Measurements from ENCODE around the gene IQCE. TPM values are rescaled to one million over a fixed set of nuclear protein-coding genes. Genes with fewer than 3 reads are reported as not detected.
"Not testable (repeated sequence)": the region's sequence is repeated elsewhere in the genome, so short reads cannot be mapped to it uniquely, and the experiment has no call there.

IQCE gene
- total RNA-seq, 2 donors from 2014 or later, result 14.6 to 19.1 TPM

DNA sequence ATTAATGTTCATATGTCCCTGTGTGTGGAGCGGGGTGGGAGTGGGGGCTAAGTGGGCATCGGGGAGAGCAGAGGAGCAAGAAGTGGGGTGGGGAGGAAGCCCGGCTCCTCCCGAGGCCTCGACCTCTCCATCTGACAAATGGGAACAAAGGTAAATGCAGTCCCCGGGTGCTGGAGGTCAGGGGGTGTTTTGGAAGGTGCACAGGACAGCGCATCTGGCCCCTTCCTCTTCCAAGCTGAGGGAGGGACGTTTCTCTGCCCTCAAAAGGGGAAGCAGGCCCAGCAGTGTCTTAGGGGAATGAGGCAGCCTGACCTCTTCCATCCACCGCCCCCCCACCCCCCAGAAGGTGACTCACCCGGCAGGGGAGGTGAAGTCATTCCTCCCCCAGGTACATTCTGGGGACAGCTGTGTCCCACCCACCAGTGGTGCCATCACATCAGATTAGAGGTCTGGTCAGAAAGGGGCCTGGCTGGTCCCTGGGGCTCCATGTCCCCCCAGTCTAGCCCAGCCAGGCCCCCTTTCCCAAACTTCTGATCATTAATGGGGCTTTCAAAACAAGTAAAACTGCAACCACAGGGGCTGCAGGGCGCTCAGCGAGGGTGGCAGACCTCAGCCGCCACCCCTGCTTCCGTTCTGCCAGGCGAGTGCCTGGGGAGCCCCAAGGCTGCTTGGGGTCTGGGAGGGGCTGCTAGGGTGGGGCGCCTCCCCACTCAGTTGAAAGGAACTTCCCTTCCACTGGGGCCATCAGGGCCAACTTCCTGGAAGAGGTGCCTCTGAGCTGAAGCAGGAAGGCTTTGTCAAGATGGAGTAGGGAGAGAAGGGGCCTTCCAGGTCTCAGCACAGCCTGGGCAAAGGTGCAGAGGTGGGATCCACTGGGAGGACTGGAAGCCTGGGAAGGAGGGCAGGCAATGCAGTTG is 28.4 kb upstream of the IQCE start:
- peak; percentile 83 for DNase-seq (ENCODE audit: low spot score)
- intact Hi-C loops (cut with DNase I), result no loop called here

DNA sequence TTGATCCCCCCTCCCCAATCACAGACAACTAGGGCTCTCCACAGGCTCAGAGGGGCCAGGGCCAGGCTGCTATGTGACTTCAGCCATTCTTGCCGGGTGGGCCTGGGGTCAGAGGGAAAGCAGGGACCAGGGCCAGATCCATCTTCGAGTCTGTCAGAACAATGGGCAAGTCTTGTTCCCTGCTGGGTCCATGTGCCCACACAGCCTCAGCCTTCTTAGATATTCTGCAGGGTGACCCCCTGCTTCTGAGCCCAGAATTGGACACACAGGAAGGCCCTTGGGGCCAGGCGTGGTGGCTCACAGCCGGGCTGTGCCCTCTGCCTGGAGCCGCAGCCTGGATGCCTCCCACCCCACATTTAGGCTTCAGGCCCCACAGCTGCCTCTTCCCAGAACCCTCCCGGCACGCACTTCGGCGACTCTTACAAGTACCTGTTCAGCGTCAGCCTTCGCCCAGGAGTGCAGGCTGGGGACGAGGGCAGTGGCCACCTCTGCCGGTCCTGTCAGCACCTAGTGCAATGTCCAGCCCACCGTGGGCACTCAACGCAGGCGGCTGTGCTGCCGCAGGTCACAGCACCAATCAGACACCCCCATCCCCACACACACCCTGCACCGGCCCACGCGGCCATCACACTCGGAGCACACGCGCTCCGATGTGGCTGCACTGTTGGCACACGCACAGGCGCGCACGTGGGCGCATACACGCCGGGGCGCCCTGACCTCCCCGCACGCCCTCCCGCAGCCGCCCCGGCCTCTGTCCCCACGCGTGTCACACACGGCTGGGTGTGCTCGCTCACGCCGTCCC is 27.6 kb upstream of the IQCE start:
- intact Hi-C loops (cut with DNase I), result not testable (repeated sequence)
- peak; percentile 73 for DNase-seq (ENCODE audit: low spot score)

DNA sequence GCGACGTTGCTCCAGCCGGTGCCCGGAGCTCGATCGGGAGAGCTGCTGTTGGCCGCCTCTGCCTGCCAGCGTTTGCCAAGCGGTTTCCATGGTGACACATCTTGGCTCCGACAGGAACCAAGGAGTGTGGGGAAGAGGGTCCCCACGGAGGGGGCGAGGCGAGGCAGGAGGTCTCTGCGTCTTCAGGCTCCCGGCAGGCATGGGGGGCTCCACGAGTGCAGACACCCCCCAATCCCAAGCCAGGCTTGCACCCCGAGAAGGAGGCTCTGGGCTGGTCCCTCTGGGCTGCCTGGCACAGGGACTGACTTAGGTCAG is 27.0 kb upstream of the IQCE start:
- intact Hi-C loops (cut with DNase I), result not testable (repeated sequence)
- peak; percentile 70 for DNase-seq (ENCODE audit: low spot score)

DNA sequence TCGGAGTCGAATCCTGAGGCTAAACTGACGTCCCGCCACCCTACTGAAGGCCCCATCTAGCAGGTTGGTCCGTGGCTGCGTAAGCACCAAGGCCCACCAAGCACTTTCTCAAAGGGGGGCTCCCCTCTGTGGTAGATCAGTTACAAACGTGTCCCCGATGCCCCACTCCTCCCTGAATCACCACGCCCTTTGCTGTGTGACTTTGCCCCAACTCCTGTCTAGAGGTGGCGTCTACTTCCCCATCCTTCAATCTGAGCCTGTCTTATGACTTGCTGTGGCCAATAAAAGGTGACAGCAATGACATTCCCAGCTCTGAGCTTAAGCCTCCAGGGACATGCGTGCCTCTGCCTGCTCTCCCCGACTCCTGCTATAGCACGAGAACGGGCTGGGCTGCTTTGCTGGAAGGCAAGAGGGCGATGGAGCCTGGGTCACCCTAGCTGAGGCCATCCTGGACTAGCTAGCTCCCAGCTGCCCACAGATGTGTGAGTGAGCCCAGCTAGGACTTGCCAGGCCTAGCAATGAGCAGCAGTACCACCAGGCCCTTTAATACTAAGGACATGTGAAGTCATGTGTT is 26.5 kb upstream of the IQCE start:
- intact Hi-C loops (cut with DNase I), result not testable (repeated sequence)
- DNase-seq (ENCODE audit: low spot score), result peak; percentile 38

DNA sequence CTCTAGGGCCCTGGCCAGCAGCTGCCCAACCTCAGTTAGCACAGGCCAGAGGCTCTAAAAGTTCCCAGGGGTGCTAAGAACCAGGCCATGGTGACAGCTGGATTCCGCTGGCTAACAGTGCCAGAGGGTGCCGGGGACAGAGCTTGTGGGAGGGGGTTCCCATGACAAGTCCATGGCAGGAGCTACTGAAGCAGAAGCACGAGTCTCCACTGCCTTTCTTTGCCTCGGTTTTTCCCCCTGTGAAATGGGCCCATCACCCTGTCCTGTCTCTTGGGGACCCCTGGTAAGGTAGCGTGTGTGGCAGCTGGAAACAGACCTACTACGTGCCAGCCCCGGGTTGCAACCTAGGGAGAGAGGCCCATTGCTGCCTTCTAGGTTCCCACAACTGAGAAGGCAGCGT is 26.0 kb upstream of the IQCE start:
- intact Hi-C loops (cut with DNase I); DNase-seq (ENCODE audit: low spot score): not testable (repeated sequence)

DNA sequence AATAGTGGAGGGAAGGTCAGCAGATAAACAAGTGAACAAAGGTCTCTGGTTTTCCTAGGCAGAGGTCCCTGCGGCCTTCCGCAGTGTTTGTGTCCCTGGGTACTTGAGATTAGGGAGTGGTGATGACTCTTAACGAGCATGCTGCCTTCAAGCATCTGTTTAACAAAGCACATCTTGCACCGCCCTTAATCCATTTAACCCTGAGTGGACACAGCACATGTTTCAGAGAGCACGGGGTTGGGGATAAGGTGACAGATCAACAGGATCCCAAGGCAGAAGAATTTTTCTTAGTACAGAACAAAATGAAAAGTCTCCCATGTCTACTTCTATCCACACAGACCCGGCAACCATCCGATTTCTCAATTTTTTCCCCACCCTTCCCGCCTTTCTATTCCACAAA is 25.2 kb upstream of the IQCE start:
- DNase-seq (ENCODE audit: low spot score); intact Hi-C loops (cut with DNase I): not testable (repeated sequence)

DNA sequence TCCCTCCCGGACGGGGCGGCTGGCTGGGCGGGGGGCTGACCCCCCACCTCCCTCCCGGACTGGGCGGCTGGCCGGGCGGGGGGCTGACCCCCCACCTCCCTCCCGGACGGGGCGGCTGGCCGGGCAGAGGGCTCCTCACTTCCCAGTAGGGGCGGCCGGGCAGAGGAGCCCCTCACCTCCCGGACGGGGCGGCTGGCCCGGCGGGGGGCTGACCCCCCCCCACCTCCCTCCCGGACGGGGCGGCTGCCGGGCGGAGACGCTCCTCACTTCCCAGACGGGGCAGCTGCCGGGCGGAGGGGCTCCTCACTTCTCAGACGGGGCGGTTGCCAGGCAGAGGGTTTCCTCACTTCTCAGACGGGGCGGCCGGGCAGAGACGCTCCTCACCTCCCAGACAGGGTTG is 24.6 kb upstream of the IQCE start:
- intact Hi-C loops (cut with DNase I), result not testable (repeated sequence)

DNA sequence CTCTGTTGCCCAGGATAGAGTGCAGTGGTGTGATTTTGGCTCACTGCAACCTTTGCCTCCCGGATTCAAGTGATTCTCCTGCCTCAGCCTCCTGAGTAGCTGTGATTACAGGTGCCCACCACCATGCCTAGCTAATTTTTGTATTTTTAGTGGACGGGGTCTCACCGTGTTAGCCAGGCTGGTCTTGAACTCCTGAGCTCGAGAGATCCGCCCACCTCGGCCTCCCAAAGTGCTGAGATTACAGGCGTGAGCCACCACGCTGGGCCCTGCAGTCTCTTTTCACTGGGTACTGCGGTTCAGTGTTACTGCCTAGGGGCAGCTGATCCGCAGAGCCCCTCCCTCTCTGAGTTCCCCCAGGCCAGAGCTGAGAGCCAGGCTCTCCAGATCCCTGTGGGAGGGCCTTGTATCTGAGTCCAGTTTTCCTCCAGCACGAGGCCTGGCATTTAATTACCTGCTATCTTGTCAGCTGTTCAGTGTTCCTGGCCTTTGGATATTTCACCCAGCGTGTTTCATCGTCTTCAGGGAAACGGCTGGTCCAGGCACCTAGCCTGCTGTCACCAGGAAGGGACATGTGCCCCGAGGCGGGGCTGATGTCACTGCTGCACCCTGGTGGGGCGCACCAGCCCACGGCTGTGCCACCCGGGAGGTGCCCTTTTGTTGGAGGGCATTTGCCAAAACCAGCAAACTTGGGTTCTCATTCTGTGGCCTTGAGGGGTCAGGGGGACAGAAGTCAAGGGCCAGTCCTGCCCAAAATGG is 22.7 kb upstream of the IQCE start:
- intact Hi-C loops (cut with DNase I); DNase-seq (ENCODE audit: low spot score): not testable (repeated sequence)

More for the DNA sequence above, 24.6 kb upstream of the IQCE start:
- DNase-seq (ENCODE audit: low spot score), result not testable (repeated sequence)

DNA sequence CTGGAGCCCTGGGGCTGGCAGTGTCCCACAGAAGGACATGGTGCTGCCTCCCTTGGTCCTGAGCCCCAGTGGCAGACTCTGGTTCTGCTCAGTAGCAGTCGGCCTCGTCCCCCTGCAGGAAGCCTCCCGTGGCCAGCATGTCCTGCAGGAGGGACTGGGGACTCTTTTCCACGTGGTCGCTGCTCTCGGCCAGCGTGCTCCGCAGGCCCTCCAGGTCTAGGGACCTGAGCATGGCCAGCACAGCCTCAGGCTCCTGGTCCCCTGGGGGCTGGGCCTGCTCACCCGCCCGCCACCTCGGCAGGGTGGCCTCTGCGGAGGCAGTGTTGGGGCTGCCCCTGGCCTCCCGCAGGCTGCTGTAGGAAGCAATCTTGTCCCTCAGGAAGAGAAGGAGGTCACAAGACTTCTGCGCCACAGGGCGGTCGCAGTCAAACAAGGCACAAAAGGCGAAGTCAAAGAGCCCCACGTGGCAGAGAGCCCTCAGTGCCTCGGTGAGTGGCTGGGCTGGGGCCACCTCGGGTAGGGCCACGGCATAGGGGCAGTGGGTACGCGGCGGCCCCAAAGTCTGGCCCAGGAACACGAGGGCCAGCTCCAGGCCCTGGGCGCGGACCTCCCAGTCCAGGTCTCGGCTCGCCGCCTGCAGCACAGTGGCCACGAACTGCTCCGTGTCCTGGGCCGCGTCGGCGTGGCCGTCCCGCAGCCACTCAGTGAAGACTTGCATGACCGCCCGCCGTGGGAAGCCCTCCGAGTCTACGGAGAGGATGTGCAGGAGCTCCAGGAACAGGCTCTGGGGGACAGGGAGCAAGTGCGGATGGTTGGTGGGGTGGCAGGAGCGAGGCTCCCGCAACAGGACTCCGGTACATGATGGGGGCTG is 20.6 kb upstream of the IQCE start:
- DNase-seq (ENCODE audit: low spot score), result peak; percentile 78
- intact Hi-C loops (cut with DNase I), result no loop called here

DNA sequence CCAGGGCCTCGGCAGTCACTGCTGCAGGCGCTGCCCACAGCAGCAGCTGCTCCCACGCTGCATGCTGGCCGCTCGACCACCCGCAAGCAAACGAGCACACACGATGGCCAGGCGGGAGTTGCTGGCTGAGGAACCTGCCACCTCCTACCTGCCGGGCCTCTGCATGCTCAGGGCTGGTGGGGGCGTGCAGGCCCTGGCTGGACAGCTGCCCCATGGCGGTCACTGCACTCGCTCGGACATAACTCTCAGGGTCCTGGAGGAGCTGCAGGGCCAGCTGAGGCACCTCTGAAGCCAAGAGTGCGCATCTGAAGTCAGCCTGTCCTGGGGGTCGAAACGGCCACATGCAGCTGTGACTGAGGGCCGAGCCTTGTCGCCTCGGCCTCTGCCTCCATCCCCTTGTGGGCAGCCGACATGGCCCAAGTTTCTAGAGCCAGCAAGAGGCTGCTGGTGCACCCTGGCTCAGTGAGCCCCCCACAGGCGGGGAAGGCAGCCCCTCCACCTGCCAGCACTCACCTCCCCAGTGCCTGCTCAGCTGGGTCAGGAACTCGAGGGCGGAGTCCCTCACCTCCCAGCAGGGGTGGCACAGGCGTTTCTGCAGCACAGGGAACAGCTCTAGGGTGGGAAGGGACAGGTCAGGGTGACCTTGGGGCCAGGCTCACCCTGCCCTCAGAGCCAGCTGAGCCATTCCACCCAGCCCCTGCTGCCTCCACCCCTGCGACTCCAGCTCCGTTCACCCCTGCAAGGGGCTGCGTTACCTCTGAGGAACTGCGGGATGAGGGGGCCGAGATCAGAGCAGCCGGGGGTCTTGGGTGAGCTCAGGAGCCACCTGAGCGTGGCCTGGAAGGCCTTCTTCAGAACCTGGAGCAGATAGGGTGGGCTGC is 19.5 kb upstream of the IQCE start:
- DNase-seq (ENCODE audit: low spot score), result peak; percentile 72
- intact Hi-C loops (cut with DNase I), result no loop called here

DNA sequence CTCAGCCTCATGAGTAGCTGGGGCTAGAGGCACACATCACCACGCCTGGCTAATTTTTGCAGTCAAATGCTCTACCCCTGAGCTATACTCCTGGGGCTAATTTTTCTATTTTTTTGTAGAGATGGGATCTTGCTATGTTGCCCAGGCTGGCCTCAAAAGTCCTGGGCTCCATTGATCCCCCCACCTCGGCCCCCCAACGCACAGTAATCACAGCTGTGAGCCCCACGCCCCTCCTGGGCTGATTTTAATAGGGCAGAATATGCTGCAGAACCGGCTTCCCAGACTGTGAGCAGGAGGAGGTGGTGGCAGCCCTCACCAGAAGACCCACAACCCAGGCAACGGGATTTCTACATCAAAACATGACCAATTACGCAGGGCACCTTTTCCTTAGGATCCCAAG is 18.6 kb upstream of the IQCE start:
- intact Hi-C loops (cut with DNase I), result no loop called here
- DNase-seq (ENCODE audit: low spot score), result no peak

DNA sequence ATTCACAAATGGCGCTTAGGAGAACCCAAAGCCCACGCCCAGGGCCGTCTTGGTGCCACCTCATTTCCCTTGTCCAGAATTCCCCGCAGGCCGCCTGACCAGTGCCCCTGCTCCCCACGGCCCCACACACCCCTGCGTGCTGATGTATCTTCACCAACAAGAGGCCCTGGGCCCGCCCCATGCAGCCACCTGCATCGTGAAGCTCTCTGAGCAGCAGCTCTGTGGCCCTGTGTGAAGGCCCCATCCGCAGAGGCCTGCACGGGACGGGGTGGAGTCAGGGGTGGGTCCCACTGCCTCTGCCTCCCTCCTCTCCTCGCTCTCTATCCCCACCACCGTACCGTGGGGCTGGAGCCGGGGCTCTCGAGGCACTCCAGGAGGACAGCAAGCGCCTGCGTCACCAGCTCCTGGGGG is 18.1 kb upstream of the IQCE start:
- intact Hi-C loops (cut with DNase I), result no loop called here
- peak; percentile 69 for DNase-seq (ENCODE audit: low spot score)

DNA sequence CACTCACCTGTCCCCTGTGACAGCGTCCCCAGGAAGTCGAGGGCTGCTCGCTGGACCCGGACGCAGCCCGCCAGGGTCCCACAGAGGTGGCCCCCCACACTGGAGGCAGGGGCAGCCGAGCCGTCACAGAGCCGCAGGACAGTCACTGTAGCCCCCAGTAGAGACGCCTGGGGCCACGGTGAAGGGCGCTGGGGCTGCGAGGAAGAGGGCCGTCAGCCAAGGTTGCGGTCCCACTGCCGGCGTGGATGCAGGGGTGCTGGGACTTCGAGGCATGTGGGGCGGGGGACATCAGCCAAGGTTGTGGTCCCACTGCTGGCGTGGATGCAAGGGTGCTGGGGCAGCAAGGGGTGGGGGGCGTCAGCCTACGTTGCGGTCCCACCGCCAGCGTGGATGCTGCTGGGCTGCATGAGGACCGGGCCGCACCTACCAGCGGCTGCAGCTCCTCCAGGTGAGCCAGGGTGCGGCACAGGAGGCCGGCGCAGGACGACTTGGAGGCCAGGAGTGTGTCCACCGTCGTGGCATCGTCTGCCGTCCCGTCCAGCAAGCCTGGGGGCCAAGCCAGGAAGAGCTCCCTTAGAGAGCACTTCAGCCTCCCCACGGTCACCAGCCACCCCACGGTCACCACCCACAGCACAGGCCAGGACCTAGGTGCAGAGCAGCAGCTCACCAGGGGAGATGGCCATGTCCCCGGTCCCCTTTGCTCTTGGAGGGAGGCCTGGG is 17.3 kb upstream of the IQCE start:
- intact Hi-C loops (cut with DNase I), result loop anchor here in 1 of 2 donors (1.0 kb wide), 1 partner anchor 38 kb away; no protein-coding TSS in a partner anchor
- DNase-seq (ENCODE audit: low spot score), result peak; percentile 71

DNA sequence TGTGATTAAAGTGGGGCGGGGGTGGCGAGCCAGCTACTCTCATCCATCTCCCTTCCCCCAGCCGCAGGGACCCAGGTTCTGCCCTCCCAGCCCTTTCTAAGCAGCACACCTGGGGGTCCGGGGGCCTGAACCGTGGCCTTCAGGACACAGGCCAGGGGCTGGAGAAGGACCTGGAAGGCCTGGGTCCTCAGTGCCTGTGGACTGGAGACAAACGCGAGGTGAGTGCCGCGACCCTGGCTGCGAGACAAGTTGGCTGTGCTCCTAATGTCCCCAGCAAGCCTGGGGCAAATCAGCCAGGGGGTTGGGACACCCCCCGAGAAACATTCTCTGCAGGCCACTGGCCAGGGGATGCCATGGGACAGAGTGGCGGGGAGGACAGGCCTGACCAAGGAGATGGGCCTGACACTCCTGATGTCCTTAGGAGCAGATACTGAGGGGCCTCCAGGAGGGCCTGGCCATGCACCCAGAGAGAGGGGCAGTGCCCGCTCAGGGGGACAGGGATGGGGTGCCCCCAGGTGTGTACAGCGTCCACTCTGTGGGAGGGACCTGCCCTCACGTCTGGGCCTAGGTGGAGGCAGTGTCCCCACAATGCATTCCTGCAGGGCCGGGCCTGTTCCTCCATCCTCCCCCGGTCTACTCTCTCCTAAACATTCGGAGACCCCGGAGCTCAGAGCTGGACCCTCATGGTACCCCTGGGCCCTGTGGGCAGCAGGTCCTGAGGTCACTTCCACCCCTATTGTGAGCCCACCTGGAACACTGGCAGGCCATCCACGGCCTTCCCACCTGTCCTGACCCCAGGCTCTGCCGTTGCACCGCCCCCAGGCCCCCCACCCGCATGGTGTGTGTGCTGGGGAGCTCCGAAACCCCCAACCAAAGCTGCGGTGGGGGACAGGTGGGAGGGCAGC is 16.5 kb upstream of the IQCE start:
- DNase-seq (ENCODE audit: low spot score), result peak; percentile 76
- intact Hi-C loops (cut with DNase I), result loop anchor here in 1 of 2 donors (1.0 kb wide), 1 partner anchor 39 kb away; no protein-coding TSS in a partner anchor

Data from posterior vena cava (tissue), 2 donors.